GM12865 (cell line): ENCODE results near the gene THBS2.

Experiments
- DNase-seq: peaks from one replicate; pipeline ENCODE4 v3.0.0; 2010; ENCODE audit warnings: low read depth
- H3K4me3 ChIP-seq: 2 replicates; pipeline ENCODE4 v1.5.1; 2011; ENCODE audit warnings: mild to moderate bottlenecking, low read depth, low read length, control low read depth
- TF ChIP-seq, protein P1 (sequence below): IDR thresholded peaks from 2 replicates; pipeline ENCODE4 v1.5.1; 2011; ENCODE audit warnings: low read length, control low read depth, low read depth, inconsistent platforms; ENCODE audit not compliant: insufficient read depth; ENCODE audit errors: missing control alignments

Gene THBS2

DNA sequence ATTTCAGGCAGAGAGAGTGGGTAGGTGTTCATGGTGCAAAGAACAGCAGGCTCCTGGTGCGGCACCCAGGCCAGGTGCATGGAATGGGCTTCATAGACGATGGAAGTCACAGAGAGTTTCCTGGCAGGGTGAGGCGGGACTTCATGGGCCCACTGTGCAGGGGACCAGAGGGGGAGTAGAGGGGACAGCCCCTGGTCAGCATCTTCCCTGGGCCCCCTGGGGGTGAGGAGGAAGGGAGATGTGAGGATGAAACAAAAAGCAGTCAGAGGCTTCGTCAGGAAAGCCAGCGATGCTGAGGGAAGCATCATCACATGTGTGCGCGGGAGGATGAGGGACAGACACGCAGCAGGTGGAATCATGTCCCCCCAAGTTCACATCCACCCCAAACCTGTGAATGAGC is 2.4 kb upstream of the THBS2 start:
- DNase-seq = no peak
- TF ChIP-seq, protein P1, sequence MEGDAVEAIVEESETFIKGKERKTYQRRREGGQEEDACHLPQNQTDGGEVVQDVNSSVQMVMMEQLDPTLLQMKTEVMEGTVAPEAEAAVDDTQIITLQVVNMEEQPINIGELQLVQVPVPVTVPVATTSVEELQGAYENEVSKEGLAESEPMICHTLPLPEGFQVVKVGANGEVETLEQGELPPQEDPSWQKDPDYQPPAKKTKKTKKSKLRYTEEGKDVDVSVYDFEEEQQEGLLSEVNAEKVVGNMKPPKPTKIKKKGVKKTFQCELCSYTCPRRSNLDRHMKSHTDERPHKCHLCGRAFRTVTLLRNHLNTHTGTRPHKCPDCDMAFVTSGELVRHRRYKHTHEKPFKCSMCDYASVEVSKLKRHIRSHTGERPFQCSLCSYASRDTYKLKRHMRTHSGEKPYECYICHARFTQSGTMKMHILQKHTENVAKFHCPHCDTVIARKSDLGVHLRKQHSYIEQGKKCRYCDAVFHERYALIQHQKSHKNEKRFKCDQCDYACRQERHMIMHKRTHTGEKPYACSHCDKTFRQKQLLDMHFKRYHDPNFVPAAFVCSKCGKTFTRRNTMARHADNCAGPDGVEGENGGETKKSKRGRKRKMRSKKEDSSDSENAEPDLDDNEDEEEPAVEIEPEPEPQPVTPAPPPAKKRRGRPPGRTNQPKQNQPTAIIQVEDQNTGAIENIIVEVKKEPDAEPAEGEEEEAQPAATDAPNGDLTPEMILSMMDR = no peak
- no peak overlapping the region for H3K4me3 ChIP-seq

DNA sequence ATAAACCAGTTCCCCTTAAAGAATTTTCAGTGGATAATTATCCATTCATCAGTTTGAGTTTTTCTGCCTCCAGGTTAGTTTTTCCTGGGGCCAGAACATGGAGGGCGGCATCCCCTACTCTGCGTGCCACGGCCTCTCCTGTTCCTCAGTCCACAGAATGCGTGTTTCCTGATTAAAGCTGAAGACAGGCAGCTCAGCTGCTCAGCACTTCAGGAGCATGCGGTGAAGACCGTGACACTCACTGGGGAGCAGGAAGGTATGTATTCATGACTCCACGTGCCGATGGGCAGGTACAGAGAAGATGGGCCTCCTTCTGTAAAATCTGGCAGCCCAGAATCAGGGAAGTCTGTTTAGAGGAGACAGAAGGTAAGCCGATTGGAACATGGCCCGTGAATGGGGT is 2.0 kb upstream of the THBS2 start:
- no peak for DNase-seq
- TF ChIP-seq, protein P1 = no peak
- no peak overlapping the region for H3K4me3 ChIP-seq

DNA sequence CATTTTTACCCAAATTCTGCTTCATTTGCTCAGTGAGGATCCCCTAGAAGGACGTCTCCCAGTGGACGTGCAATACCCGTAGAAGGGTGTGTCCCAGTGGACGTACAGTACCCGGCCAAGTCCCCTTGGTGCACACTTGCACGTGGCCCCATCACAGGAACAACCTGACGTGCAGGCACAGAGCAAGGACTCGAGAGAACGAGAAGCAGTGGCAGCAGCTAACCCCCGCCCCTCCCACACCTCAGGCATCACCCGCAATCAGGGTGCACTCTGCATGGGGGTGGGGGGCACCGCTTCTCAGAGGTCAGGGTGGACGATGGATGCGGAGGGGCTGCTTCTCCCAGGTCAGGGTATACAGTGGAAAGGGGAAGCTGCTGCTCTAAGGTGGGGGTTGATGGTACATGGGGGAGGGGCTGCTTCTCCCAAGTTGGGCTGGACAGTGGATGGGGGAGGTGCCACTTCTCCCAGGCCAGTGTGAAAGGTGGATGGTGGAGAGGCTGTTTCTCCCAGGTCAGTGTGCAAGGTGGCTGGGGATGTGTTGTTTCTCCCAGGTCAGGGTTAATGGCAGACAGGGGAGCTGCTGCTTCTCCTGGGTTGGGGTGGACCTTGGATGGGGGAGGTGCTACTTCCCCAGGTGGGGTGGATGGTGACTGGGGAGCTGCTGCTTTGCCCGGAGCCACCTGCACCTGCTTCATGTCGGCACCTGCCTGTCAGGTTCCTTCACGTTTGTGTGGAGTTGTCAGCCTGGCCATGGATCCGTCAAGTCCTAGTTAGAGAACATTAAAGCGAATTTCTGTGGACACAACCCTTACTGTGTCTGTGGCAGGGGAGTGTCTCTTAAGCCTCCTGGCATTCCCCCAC is 1.0 kb upstream of the THBS2 start:
- no peak for DNase-seq
- TF ChIP-seq, protein P1 = no peak
- no peak overlapping the region for H3K4me3 ChIP-seq

DNA sequence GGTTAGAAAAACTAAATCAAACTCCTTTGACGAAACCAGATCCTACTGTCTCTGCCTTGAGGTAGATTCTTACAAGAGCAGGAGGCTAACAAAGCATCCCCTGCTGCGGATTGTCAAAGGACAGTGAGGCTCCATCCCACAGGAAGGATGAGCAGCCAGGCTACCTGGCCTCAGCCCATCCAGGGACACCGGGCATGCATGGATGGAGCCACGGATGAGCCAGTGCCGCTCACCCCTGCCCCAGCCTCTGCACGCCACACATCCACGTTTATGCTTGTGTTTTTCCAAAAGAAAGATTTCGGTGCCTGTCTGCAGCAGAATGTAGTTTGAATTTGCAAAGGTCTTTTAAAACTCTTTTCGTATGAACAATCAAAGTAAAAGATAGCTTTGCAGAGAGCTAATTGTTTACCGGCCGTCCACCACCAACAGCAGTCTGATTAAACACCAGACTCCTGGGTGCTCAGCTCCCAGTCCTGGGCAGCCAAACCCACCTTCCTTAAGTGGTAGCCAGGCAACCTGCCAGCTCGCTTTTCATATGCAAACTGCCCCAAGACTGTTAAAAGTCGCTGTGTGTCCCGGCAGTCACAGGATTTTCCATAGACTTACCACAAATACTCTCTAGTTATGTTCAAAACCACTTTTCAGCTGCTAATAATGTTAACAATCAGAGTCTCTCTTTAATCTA is 999 bp downstream of the THBS2 start:
- DNase-seq = no peak
- TF ChIP-seq, protein P1 = no peak
- H3K4me3 ChIP-seq = no peak overlapping the region

DNA sequence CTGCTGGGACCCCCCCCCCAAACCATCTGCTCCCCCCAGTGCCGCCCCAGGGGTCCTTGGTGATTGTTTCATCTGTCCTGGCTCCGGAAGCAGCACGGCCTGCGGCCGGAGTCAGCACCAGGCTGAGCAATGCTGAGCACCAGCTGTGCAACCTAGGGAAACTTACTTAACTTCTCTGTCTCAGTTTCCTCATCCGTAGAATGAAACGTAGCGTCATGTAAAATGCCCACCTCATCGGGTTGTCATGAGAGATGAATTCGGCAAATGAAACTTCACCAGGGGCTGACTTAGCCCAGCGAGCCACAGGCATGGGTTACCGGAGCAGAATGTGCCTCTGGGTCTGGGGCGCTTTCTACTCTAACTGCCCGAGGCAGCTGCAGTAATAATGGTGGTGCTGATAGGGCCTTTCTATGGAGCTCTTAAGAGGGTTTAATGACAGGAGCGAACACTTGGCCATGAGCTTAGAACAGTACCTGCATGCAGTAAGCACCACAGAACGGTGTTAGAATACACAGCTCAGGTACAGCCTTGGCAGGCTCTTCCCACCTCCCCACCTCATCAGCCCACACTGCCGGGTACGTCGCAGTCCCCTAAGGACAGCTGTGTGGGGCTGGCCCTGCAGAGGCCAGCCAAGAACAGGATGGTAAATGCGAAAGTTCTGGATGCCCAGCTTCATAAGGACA is 1.7 kb downstream of the THBS2 start:
- H3K4me3 ChIP-seq = no peak overlapping the region
- no peak for DNase-seq
- TF ChIP-seq, protein P1 = no peak

DNA sequence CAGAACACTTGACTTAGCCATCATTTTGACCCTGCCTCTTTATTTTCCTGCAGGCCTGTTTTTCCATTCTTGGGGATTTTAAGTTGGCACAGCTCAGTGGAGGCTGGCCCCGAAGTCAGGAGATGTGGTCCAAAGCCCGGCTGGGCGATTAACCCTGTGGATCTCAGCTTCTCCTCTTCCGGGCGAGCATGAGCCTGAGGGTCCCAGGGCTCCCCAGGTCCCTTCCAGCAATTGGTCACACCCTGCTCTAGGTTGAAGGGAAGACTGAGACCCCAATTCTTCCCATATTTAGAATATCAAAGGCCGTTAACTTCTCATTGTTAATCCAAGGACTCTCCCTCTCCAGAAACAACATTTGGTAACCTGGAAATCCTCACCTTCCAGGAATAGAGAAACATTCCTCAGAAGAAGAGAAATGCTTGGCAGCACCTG is 2.3 kb downstream of the THBS2 start:
- H3K4me3 ChIP-seq = no peak overlapping the region
- TF ChIP-seq, protein P1 = no peak
- DNase-seq = no peak
